HFF-Myc (cell line): ENCODE measurements around the gene MBNL2.

Experiments
- DNase-seq: peaks from one replicate; pipeline ENCODE4 v3.0.0-alpha.2; 2011; ENCODE audit warnings: low read depth; ENCODE audit errors: extremely low read depth
- H3K4me3 ChIP-seq: replicated peaks from 2 replicates; pipeline ENCODE4 v1.5.1; 2011; ENCODE audit warnings: low read depth, mild to moderate bottlenecking, control low read depth, low read length
- TF ChIP-seq, protein P1 (sequence below): IDR thresholded peaks from 2 replicates; pipeline ENCODE4 v1.5.1; 2012; ENCODE audit warnings: mild to moderate bottlenecking, low read depth, low read length, control low read depth; ENCODE audit errors: missing control alignments

Gene MBNL2

DNA sequence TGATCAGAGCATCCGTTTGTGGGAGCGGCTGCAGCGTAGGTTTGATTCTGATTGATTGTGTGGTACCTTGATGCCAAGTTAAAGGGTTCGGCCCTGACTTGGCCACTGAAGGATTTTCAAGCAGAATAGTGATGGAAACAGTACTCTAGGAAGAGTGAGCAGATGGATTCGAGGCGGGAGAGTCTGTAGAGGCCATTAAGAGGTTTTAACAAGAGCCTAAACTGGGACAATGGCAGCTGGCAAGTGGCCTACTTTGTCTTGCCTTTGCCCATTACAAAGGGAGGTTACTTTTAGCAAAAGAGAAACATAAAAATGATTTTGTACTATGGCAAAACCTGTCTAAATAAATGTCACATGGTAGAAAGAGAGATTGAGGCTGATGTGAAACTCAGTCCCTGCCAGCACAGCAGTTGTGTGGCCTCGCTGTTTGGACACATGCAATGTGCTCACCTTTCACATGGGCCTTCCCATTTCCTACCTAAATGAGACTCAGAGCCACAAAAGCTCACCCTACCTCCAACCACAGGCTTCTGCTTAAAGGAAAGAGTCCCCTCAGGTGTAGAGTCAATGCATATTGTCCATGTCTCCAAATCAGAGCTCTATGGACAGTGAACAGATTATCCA lies 149.5 kb downstream of the MBNL2 start:
- no peak overlapping the region for H3K4me3 ChIP-seq
- TF ChIP-seq, protein P1, sequence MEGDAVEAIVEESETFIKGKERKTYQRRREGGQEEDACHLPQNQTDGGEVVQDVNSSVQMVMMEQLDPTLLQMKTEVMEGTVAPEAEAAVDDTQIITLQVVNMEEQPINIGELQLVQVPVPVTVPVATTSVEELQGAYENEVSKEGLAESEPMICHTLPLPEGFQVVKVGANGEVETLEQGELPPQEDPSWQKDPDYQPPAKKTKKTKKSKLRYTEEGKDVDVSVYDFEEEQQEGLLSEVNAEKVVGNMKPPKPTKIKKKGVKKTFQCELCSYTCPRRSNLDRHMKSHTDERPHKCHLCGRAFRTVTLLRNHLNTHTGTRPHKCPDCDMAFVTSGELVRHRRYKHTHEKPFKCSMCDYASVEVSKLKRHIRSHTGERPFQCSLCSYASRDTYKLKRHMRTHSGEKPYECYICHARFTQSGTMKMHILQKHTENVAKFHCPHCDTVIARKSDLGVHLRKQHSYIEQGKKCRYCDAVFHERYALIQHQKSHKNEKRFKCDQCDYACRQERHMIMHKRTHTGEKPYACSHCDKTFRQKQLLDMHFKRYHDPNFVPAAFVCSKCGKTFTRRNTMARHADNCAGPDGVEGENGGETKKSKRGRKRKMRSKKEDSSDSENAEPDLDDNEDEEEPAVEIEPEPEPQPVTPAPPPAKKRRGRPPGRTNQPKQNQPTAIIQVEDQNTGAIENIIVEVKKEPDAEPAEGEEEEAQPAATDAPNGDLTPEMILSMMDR, result no peak
- no peak for DNase-seq

GRCh38 chr13:97372936-97373335 lies 150.8 kb downstream of the MBNL2 start:
- TF ChIP-seq, protein P1, result no peak
- H3K4me3 ChIP-seq, result no peak overlapping the region

DNA sequence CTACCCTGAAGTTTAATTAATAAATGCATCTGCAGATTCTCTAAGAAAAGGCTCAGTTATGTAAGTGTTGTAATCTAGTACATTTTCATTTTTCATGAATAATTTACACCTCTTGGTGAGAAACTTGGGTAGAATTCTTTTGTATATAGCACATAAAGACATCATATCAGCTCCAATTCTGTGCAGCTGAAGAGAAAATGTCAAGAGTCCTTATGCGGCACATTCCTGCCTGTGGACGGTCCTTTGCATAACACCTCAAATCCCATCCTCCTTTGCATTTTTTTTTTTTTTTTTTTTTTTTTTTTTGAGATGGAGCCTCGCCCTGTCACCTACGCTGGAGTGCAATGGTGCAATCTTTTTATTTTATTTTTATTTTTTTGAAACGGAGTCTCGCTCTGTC lies 151.7 kb downstream of the MBNL2 start:
- TF ChIP-seq, protein P1, result no peak
- no peak for DNase-seq
- no peak overlapping the region for H3K4me3 ChIP-seq

More at GRCh38 chr13:97372936-97373335, 150.8 kb downstream of the MBNL2 start:
- no peak for DNase-seq

GRCh38 chr13:97376981-97377380 lies 154.8 kb downstream of the MBNL2 start:
- TF ChIP-seq, protein P1, result no peak
- no peak for DNase-seq
- no peak overlapping the region for H3K4me3 ChIP-seq

DNA sequence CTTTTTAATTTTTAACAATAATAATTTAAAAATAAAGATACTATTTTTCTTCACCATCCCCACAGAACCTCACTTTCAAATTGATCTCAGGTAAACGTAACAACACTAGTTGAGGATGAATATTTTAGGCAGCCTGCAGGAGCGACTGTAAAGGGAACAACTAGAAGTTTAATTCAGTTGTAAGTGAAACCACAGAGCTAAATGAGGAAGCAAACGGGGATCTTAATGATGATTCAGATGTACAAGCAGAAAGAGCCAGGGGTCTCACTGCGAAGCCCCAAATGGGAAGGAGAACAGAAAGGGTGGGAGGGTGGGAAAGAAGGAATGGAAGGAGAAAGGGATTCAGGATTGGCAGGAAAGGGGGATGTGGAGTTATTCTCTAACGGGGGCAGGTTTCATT lies 157.3 kb downstream of the MBNL2 start:
- no peak overlapping the region for H3K4me3 ChIP-seq
- no peak for DNase-seq
- TF ChIP-seq, protein P1, result no peak

DNA sequence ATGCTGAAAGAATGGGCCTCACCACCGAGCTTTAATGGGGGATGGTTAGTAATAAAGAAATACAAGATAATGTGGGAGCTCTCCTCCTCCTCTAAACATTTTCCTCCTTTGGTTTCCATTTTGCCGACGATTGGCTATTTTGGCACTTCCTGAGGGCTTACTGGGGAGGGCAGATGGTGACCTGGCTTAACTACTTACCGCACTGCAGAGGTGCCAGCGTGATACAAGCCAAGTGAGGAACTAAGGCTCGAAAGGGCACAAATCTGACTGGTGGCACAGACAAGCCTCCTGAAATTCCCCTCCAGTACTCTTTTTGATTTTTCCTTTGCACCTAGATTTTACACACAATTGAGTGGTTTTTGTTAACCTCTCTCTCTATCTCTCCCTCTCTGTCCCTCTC lies 158.6 kb downstream of the MBNL2 start:
- DNase-seq, result no peak
- TF ChIP-seq, protein P1, result no peak
- H3K4me3 ChIP-seq, result no peak overlapping the region

GRCh38 chr13:97381189-97381588 lies 159.1 kb downstream of the MBNL2 start:
- no peak overlapping the region for H3K4me3 ChIP-seq
- TF ChIP-seq, protein P1, result no peak
- no peak for DNase-seq
